GM12873 (cell line): ENCODE results near the gene KRTAP17-1.

ENCODE experiments used
- TF ChIP-seq, protein P1 (sequence below): IDR thresholded peaks from 2 replicates; pipeline ENCODE4 v1.5.1; 2012; ENCODE audit warnings: low read depth, mild to moderate bottlenecking, moderate library complexity, low read length, control low read depth; ENCODE audit not compliant: insufficient read depth; ENCODE audit errors: missing control alignments

KRTAP17-1 gene

DNA sequence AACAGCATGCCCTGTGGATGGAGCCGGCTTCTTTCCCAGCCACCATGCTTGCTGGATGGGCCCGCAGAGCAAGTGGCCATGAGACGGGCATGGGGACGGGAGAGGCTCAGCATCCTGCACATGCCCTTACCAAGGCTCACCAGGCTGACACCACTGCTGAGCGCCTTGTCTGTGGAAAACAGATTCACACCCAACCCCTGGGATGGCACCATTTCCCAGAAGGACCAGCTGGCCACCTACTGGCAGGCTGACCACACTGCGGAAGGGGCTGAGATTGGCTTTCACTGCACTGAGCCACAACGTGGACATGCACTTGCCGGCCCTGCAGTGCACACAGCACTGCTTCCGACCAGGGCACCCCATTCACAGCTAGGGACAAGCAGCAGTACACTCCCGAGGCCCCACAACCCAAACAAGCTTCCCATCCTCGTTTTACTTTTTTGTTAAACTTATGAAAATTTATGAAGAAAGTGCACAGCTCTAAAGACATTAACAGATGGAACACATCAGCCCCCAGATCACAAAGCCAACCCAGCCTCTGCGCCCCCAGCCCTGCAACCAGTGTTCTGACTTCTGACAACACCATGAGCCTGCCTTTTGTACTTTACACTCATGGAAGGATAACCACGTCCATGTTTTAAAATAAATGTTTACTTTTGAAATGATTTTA, 13.9 kb upstream of the KRTAP17-1 start:
- TF ChIP-seq, protein P1, sequence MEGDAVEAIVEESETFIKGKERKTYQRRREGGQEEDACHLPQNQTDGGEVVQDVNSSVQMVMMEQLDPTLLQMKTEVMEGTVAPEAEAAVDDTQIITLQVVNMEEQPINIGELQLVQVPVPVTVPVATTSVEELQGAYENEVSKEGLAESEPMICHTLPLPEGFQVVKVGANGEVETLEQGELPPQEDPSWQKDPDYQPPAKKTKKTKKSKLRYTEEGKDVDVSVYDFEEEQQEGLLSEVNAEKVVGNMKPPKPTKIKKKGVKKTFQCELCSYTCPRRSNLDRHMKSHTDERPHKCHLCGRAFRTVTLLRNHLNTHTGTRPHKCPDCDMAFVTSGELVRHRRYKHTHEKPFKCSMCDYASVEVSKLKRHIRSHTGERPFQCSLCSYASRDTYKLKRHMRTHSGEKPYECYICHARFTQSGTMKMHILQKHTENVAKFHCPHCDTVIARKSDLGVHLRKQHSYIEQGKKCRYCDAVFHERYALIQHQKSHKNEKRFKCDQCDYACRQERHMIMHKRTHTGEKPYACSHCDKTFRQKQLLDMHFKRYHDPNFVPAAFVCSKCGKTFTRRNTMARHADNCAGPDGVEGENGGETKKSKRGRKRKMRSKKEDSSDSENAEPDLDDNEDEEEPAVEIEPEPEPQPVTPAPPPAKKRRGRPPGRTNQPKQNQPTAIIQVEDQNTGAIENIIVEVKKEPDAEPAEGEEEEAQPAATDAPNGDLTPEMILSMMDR: peak; percentile 75

DNA sequence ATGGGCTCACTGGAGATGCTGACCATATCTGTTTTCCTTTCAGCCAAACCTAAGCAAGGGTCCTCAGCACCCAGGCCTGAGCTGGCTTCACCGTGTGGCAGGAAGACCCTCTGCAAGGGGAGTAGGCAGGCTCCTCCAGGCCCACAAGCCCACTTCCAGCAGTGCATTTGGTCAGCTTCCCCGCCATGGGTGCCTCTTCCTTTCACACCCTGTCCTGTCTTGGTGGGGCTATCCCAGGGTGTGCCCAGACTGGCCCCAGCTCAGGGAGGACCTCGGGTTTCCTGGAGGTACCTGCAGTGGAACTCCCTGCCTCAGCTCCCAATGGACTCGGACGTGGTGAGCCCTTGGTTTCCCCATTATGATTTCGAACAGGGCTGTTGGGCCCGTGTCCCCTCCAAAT, 12.7 kb upstream of the KRTAP17-1 start:
- TF ChIP-seq, protein P1: no peak

DNA sequence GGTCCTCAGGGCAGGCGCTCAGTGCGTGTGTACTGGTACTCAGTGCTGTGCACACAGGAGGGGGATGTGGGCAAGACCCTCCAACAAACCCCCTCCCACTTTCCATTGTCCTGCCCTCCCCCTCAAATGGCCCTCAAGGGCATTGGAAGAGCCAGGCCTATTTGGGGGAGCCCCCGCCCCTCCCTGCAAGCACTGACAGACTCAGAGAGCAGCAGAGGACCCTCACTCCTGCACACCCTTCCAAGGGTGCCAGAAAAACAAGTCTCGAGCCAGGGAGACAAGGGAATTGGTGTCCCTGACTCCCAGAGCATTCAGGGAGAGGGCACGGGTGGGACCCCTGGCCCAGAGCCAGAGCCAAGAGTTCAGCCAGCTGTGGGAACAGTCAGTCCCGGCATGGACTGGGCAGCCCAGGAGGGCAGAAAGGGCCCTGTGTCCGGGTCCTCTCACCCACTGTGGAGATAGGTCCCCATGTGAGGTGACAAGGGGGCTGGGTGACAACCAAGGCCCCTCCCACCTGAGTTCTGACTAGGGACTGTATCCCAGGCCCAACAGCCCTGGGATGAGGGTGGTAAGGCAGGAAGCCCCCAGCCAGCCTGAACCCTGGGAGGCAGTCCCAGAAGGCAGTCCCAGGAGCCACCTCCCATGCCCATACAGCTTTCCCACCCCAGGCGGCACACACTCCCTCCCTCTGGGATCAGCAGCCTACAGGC, 12.1 kb upstream of the KRTAP17-1 start:
- TF ChIP-seq, protein P1: no peak

GRCh38 chr17:41326173-41327145, 10.9 kb upstream of the KRTAP17-1 start:
- TF ChIP-seq, protein P1: no peak

DNA sequence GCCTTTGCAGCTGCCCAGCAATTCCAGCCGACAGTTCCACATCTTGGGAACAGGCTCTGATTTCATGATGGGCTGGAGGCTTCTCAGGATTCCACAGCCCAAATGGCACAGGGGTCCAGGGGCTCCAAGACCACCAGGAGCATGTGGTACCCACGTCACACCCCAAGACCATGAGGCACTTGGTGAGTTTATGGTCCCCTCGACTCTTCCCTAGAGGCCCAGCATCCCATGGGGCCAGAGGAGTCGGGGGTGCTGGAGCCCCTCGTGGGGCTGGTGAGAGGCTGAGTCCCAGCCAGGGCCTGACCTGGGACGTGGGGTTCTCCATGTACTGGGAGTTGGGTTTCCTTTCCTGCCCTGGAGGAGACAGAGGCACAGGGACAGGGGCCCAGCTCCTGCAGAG, 10.1 kb upstream of the KRTAP17-1 start:
- TF ChIP-seq, protein P1: no peak

GRCh38 chr17:41325126-41325525, 9.6 kb upstream of the KRTAP17-1 start:
- TF ChIP-seq, protein P1: no peak
